Endothelial cell (in vitro differentiated cells): Measurements from ENCODE around the gene TOR1AIP1. TPM values are rescaled to one million over a fixed set of nuclear protein-coding genes. Genes with fewer than 3 reads are reported as not detected.

Experiments used
- DNase-seq: peaks from one replicate; pipeline ENCODE4 v3.0.0; 2021; ENCODE audit warnings: low spot score
- H3K27ac Mint-ChIP-seq: one replicate; pipeline ENCODE4 v1.8.0; 2021; ENCODE audit warnings: mixed read lengths, inconsistent platforms; ENCODE audit not compliant: unreplicated experiment
- H3K27me3 Mint-ChIP-seq: one replicate; pipeline ENCODE4 v1.8.0; 2021; ENCODE audit warnings: mild to moderate bottlenecking, moderate library complexity, mixed read lengths, inconsistent platforms; ENCODE audit not compliant: unreplicated experiment
- H3K36me3 Mint-ChIP-seq: one replicate; pipeline ENCODE4 v1.8.0; 2021; ENCODE audit warnings: mild to moderate bottlenecking, low read depth, mixed read lengths, inconsistent platforms; ENCODE audit not compliant: unreplicated experiment
- H3K4me1 Mint-ChIP-seq: one replicate; pipeline ENCODE4 v1.8.0; 2021; ENCODE audit warnings: mild to moderate bottlenecking, mixed read lengths, inconsistent platforms; ENCODE audit not compliant: unreplicated experiment
- H3K4me3 Mint-ChIP-seq: one replicate; pipeline ENCODE4 v1.8.0; 2021; ENCODE audit warnings: mild to moderate bottlenecking, mixed read lengths, inconsistent platforms; ENCODE audit not compliant: unreplicated experiment
- H3K9me3 Mint-ChIP-seq: one replicate; pipeline ENCODE4 v1.8.0; 2021; ENCODE audit warnings: mixed read lengths, inconsistent platforms; ENCODE audit not compliant: unreplicated experiment
- CTCF ChIP-seq: fragments of 200-600 bp; sonication (generic); IDR thresholded peaks from one replicate; pipeline ENCODE4 v1.5.0; 2021; ENCODE audit warnings: antibody characterized with exemption; ENCODE audit not compliant: unreplicated experiment
- total RNA-seq: library from RNA; stranded (reverse); fragmentation: NEBNext Ultra II Directional; extraction: Animal tissue kit (Norgen Biotek cat#: 25700); gene quantifications from one replicate; pipeline ENCODE4 v1.2.1, GENCODE V29; 2021; ENCODE audit not compliant: unreplicated experiment

Gene TOR1AIP1
- total RNA-seq, 1 donor from 2014 or later = 31.0 TPM

- Mint-ChIP-seq H3K4me3 (no peak overlapping the region), H3K36me3 (peaks cover 3% of the 10 kb centered on the region), H3K27ac (no peak overlapping the region), H3K27me3 (peaks cover 3% of the 10 kb centered on the region), H3K9me3 (no peaks in the 10 kb centered on the region), H3K4me1 (peaks cover 17% of the 10 kb centered on the region)
- TF ChIP-seq CTCF = no peak
- DNase-seq = no peak
Observed at GRCh38 chr1:179925922-179926849, 44.1 kb downstream of the TOR1AIP1 start.

GRCh38 chr1:179926850-179927205 is 44.7 kb downstream of the TOR1AIP1 start:
- no peak for TF ChIP-seq CTCF
- no peak for DNase-seq
- Mint-ChIP-seq H3K36me3 (peaks cover 3% of the 10 kb centered on the region), H3K27ac (no peak overlapping the region), H3K9me3 (no peaks in the 10 kb centered on the region), H3K4me1 (peaks cover 10% of the 10 kb centered on the region), H3K4me3 (no peak overlapping the region), H3K27me3 (peaks cover 3% of the 10 kb centered on the region)

GRCh38 chr1:179929955-179930798 is 48.1 kb downstream of the TOR1AIP1 start:
- TF ChIP-seq CTCF = no peak
- DNase-seq = no peak
- Mint-ChIP-seq H3K4me1 (no peaks in the 10 kb centered on the region), H3K36me3 (peaks cover 3% of the 10 kb centered on the region), H3K27ac (no peak overlapping the region), H3K27me3 (peaks cover 3% of the 10 kb centered on the region), H3K9me3 (no peaks in the 10 kb centered on the region), H3K4me3 (no peak overlapping the region)

GRCh38 chr1:179930867-179931266 is 48.8 kb downstream of the TOR1AIP1 start:
- Mint-ChIP-seq H3K4me1 (no peaks in the 10 kb centered on the region), H3K27ac (no peak overlapping the region), H3K9me3 (no peaks in the 10 kb centered on the region), H3K4me3 (no peak overlapping the region), H3K27me3 (peaks cover 3% of the 10 kb centered on the region), H3K36me3 (peaks cover 3% of the 10 kb centered on the region)
- no peak for TF ChIP-seq CTCF
- DNase-seq = no peak

- Mint-ChIP-seq H3K4me3 (no peak overlapping the region), H3K27ac (no peak overlapping the region), H3K4me1 (no peaks in the 10 kb centered on the region), H3K9me3 (no peaks in the 10 kb centered on the region), H3K27me3 (no peaks in the 10 kb centered on the region), H3K36me3 (no peaks in the 10 kb centered on the region)
- no peak for TF ChIP-seq CTCF
- DNase-seq = no peak
Observed at GRCh38 chr1:179933219-179933618, 51.1 kb downstream of the TOR1AIP1 start.
